Astrocyte of the cerebellum (primary cell): ENCODE measurements around the gene AGPAT3.
"Not testable (repeated sequence)": the region's sequence is repeated elsewhere in the genome, so short reads cannot be mapped to it uniquely, and the experiment has no call there.

Experiments
- DNase-seq: peaks from one replicate; pipeline ENCODE4 v3.0.0-alpha.2; 2011; ENCODE audit warnings: low read depth
- H3K4me3 ChIP-seq: 2 replicates; pipeline ENCODE4 v1.5.1; 2011; ENCODE audit warnings: mild to moderate bottlenecking, low read depth, low read length, moderate library complexity
- in situ Hi-C: cut with HindIII; loops from 2 replicates; pipeline ENCODE4 v1.10.0; 2017; ENCODE audit warnings: low sequenced_read_pairs
- TF ChIP-seq, protein P1 (sequence below): IDR thresholded peaks from 2 replicates; pipeline ENCODE4 v1.5.1; 2012; ENCODE audit warnings: low read length, low read depth, moderate library complexity, mild to moderate bottlenecking; ENCODE audit errors: missing control alignments

AGPAT3 gene

DNA sequence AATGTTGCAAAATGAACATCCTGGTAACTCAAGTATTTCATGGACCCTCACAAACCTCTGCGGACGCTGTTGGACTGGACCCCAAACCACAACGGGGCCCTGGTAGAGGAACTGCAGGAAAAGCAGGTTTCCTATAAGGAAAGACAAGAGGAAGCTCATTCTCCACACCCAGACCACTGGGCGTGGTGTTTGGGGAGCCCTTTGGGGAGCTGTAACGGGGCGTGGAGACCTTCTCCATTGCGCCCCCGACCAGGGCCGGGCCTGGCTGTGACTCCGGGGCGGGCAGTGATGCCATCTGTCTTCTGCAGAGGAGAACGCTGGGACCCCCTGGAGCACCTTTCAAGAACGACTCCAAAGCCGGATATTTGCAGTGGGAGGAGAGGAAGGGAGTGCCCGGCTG, 30.0 kb upstream of the AGPAT3 start:
- in situ Hi-C loops, result no loop called here
- H3K4me3 ChIP-seq, result no peak overlapping the region
- no peak for DNase-seq
- TF ChIP-seq, protein P1, sequence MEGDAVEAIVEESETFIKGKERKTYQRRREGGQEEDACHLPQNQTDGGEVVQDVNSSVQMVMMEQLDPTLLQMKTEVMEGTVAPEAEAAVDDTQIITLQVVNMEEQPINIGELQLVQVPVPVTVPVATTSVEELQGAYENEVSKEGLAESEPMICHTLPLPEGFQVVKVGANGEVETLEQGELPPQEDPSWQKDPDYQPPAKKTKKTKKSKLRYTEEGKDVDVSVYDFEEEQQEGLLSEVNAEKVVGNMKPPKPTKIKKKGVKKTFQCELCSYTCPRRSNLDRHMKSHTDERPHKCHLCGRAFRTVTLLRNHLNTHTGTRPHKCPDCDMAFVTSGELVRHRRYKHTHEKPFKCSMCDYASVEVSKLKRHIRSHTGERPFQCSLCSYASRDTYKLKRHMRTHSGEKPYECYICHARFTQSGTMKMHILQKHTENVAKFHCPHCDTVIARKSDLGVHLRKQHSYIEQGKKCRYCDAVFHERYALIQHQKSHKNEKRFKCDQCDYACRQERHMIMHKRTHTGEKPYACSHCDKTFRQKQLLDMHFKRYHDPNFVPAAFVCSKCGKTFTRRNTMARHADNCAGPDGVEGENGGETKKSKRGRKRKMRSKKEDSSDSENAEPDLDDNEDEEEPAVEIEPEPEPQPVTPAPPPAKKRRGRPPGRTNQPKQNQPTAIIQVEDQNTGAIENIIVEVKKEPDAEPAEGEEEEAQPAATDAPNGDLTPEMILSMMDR, result no peak

DNA sequence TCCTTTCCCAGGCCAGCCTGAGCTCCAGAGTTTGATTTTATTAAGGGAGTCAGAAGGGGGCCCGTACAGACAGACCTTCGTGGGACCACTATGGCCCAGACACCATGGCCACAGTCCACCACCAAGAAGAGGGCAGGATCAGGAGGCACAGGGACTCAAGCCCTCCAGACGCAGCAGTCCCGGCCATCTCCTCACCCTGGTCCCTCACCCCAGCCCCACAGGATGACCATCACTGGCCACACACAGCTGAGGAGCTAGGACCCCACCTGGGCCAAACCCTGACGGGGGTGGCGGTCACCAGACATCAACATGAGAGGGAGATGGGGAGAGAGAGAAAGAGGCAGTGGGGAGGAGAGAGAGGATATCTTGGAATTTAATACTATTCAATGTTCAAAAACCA, 29.2 kb upstream of the AGPAT3 start:
- in situ Hi-C loops, result no loop called here
- no peak for DNase-seq
- TF ChIP-seq, protein P1, result no peak
- no peak overlapping the region for H3K4me3 ChIP-seq

DNA sequence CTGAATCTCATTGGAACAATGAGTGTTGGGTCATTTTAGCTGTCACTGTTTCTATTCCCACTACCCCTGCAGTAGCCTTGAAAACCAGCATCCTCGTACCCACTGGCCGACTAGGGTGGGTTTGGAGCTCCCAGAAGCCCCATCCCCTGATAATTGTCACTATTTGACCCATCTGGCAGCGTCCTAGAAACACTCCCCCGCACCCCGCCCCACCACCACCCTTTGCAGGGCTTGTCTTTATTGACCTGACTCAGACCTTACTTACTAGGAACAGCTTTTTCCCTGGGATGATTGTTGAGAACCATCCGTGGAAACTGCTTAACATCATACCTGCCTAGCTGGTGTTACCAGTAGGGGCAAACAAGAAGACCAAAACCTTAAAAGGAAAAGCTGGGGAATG, 28.4 kb upstream of the AGPAT3 start:
- in situ Hi-C loops, result no loop called here
- no peak overlapping the region for H3K4me3 ChIP-seq
- DNase-seq, result no peak
- TF ChIP-seq, protein P1, result no peak

DNA sequence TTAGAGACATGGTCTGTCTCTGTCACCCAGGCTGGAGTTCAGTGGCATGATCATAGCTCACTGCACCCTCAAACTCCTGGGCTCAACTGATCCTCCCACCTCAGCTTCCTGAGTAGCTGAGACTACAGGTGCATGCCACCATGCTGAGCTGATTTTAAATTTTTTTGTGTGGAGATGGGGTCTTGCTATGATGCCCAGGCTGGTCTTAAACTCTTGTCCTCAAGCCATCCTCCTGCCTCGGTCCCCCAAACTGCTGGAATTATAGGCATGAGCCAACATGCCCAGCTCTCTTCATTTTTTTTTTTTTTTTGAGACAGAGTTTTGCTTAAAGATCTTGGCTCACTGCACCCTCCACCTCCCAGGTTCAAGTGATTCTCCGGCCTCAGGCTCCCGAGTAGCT, 24.8 kb upstream of the AGPAT3 start:
- in situ Hi-C loops, result no loop called here
- TF ChIP-seq, protein P1, result no peak
- H3K4me3 ChIP-seq, result no peak overlapping the region
- no peak for DNase-seq

DNA sequence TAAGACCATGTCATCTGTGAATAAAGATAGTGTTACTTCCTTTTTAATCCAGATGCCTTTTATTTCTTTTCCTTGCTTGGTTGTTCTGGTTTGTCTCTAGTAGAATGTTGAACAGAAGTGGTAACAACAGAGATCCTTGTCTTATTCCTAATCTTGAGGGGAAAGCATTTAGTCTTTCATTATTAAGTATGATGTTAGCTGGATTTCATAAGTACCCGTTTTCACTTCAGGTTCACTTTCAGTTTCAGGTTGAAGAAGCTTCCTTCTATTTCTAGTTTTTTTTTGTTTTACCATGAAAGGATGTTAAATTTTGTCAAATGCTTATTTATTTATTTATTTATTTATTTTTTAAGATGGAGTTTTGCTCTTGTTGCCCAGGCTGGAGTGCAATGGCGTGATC, 22.3 kb upstream of the AGPAT3 start:
- in situ Hi-C loops, result no loop called here
- no peak for DNase-seq
- H3K4me3 ChIP-seq, result no peak overlapping the region
- TF ChIP-seq, protein P1, result no peak

DNA sequence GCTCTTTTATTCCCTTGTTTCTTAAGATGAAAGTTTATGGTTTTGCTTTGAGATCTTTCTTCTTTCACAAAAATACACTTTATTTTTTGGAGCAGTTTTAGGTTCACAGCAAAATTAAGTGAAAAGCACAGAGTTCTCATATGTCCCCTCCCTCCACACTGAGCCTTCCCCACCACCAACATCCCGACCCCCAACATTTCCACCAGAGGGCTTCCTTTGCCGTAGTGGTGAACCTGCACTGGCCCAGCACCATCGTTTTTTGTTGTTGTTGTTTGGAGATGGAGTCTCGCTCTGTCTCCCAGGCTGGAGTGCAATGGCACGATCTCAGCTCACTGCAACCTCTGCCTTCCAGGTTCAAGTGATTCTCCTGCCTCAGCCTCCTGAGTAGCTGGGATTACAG, 20.1 kb upstream of the AGPAT3 start:
- DNase-seq, H3K4me3 ChIP-seq, in situ Hi-C loops: not testable (repeated sequence)

DNA sequence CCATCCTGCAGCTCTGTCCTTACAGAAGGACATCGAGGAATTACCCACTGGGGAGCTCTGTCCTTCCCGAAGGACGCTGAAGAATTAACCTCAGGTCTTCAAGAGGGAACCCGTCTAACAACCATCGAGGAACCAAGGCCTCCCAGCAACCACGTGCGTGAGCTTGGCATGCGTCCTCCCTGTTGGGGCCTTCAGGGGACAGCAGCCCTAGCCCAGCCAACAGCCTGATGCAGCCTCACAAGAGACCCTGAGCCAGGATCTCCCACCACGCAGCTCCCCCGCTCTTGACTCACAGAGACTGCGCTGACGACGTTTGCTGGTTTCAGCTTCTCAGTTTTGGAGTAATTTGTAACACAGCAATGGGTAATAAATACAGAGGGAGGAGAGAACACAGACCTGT, 19.6 kb upstream of the AGPAT3 start:
- DNase-seq, result no peak
- in situ Hi-C loops, result no loop called here
- no peak overlapping the region for H3K4me3 ChIP-seq
- TF ChIP-seq, protein P1, result no peak
